ENCODE data around the gene WNT8A. TPM values are rescaled to one million over a fixed set of nuclear protein-coding genes. Genes with fewer than 3 reads are reported as not detected.

The WNT8A gene
- total RNA-seq, 1 experiment from 2014 or later: not detected

- Histone ChIP-seq H3K9me3 (ENCODE audit: control insufficient read depth in 1 of 2, insufficient read depth in 1 of 2, low read depth in 1 of 2, low read length in 2 of 2) (no peaks in the 10 kb centered on the region), H4K20me1 (ENCODE audit: insufficient read depth) (no peaks in the 10 kb centered on the region), H3K79me2 (ENCODE audit: insufficient read depth, low read length) (no peaks in the 10 kb centered on the region), H3K4me3 (replicated peaks in 1 of 2; ENCODE audit: low read depth in 1 of 2, low read length in 2 of 2) (no peak overlapping the region), H3K4me2 (ENCODE audit: low read length) (no peak overlapping the region), H3K9ac (ENCODE audit: low read length) (no peak overlapping the region), H3K27me3 (ENCODE audit: insufficient read depth, low read length) (no peaks in the 10 kb centered on the region), H2AFZ (ENCODE audit: low read depth, low read length, poor library complexity, severe bottlenecking) (no peak overlapping the region), H3K27ac (ENCODE audit: low read depth, low read length) (no peak overlapping the region), H3K36me3 (ENCODE audit: control insufficient read depth in 1 of 2, insufficient read depth in 2 of 2, low read length in 2 of 2) (no peaks in the 10 kb centered on the region), H3K9me2 (ENCODE audit: insufficient read depth) (no peaks in the 10 kb centered on the region), H3K4me1 (ENCODE audit: control insufficient read depth in 1 of 2, insufficient read depth in 2 of 2, low read length in 2 of 2) (peaks cover 0 to 4% of the 10 kb centered on the region in 2 experiments; a peak in 2 of 4 replicates)
- DNase-seq (ENCODE audit: low read depth, low spot score) (no peak), ATAC-seq (no peak)
- intact Hi-C loops (cut with micrococcal nuclease): no loop called here
- ChIA-PET POLR2A (no interaction called here), RAD21 (ENCODE audit: low non-redundant PET in 1 of 2, low total read pairs in 2 of 2, uncharacterized antibody in 2 of 2, unreplicated experiment in 2 of 2) (no interaction called here), CTCF (no interaction called here)
- no TSS peak for BruUV-seq (replicated peaks)
- TF ChIP-seq ZNF274 (IDR thresholded peaks at IDR 0.05; ENCODE audit: low read depth, low read length): no peak
- TF ChIP-seq REST (IDR thresholded peaks at IDR 0.05; ENCODE audit: low read depth): no peak
- no peak for TF ChIP-seq JUND (IDR thresholded peaks at IDR 0.05)
- TF ChIP-seq ZFX (IDR thresholded peaks at IDR 0.05): no peak
- TF ChIP-seq EZH2phosphoT487 (IDR thresholded peaks at IDR 0.05; ENCODE audit: borderline replicate concordance): no peak
- TF ChIP-seq YY1 (IDR thresholded peaks at IDR 0.05; ENCODE audit: extremely low read depth, insufficient replicate concordance, low read depth, low read length): no peak
- TF ChIP-seq EGR1 (IDR thresholded peaks at IDR 0.05; ENCODE audit: low read depth): no peak
- TF ChIP-seq CBX3 (IDR thresholded peaks at IDR 0.05; ENCODE audit: low read depth): no peak
- TF ChIP-seq CTCF (IDR thresholded peaks at IDR 0.05 in 2 of 3, conservative IDR thresholded peaks at IDR 0.05 in 1 of 3; ENCODE audit: borderline replicate concordance in 1 of 3, insufficient read depth in 1 of 3, low read depth in 2 of 3, low read length in 2 of 3): no peak
- no peak for TF ChIP-seq ATF3 (IDR thresholded peaks at IDR 0.05)
- no peak for TF ChIP-seq SRF (IDR thresholded peaks at IDR 0.05; ENCODE audit: low read depth)
- TF ChIP-seq FOSL1 (IDR thresholded peaks at IDR 0.05; ENCODE audit: low read depth): no peak
- TF ChIP-seq POLR2AphosphoS5 (IDR thresholded peaks at IDR 0.05; ENCODE audit: low read depth, low read length): no peak
- no peak for TF ChIP-seq RAD21 (IDR thresholded peaks at IDR 0.05; ENCODE audit: low read depth)
- no peak for TF ChIP-seq SIN3A (IDR thresholded peaks at IDR 0.05; ENCODE audit: low read depth)
- TF ChIP-seq EZH2 (IDR thresholded peaks at IDR 0.05): no peak
- no peak for TF ChIP-seq ZBTB33 (IDR thresholded peaks at IDR 0.05; ENCODE audit: extremely low read depth, insufficient replicate concordance, low read length)
- no peak for TF ChIP-seq MAX (IDR thresholded peaks at IDR 0.05)
These were observed 23.4 kb downstream of the WNT8A start for GRCh38 chr5:138107213-138107612.
